GM08714 (cell line): ENCODE measurements around the gene FIBCD1.

Experiments
- H3K4me3 ChIP-seq: fragments of 200-500 bp; sonication (Bioruptor generic); 2 replicates; pipeline ENCODE4 v1.5.1; 2014; ENCODE audit warnings: mild to moderate bottlenecking, low read length, inconsistent platforms
- ZNF274 ChIP-seq: IDR thresholded peaks from 2 replicates; pipeline ENCODE4 v1.6.1; 2012; ENCODE audit warnings: mild to moderate bottlenecking, low read depth, low read length

The FIBCD1 gene

GRCh38 chr9:130899051-130899748 lies 39.8 kb downstream of the FIBCD1 start:
- no peak for TF ChIP-seq ZNF274
- no peak overlapping the region for H3K4me3 ChIP-seq

GRCh38 chr9:130898552-130898852 lies 40.5 kb downstream of the FIBCD1 start:
- TF ChIP-seq ZNF274, result no peak
- no peak overlapping the region for H3K4me3 ChIP-seq

- TF ChIP-seq ZNF274, result no peak
- no peak overlapping the region for H3K4me3 ChIP-seq
These were observed 41.0 kb downstream of the FIBCD1 start for GRCh38 chr9:130897848-130898551.

GRCh38 chr9:130897105-130897751 lies 41.8 kb downstream of the FIBCD1 start:
- no peak for TF ChIP-seq ZNF274
- H3K4me3 ChIP-seq, result no peak overlapping the region

GRCh38 chr9:130896233-130897014 lies 42.6 kb downstream of the FIBCD1 start, which contains the start of gene QRFP:
TSS of gene QRFP (minus strand) at chr9:130896812. CDS start at chr9:130893838, 2,974 bp downstream.
- H3K4me3 ChIP-seq, result no peak within 1 kb of the TSS
- TF ChIP-seq ZNF274, result no peak

- H3K4me3 ChIP-seq, result no peak overlapping the region
- TF ChIP-seq ZNF274, result no peak
These were observed 43.4 kb downstream of the FIBCD1 start for GRCh38 chr9:130895481-130896232.

- no peak overlapping the region for H3K4me3 ChIP-seq
- TF ChIP-seq ZNF274, result no peak
These were observed 44.0 kb downstream of the FIBCD1 start for GRCh38 chr9:130895038-130895437.

GRCh38 chr9:130894546-130894945 lies 44.5 kb downstream of the FIBCD1 start:
- no peak for TF ChIP-seq ZNF274
- H3K4me3 ChIP-seq, result no peak overlapping the region

GRCh38 chr9:130893341-130894101 lies 45.5 kb downstream of the FIBCD1 start:
- no peak for TF ChIP-seq ZNF274

GRCh38 chr9:130892477-130893304 lies 46.4 kb downstream of the FIBCD1 start:
- no peak overlapping the region for H3K4me3 ChIP-seq
- no peak for TF ChIP-seq ZNF274

More at GRCh38 chr9:130893341-130894101, 45.5 kb downstream of the FIBCD1 start:
- H3K4me3 ChIP-seq, result no peak overlapping the region

GRCh38 chr9:130891688-130892476 lies 47.2 kb downstream of the FIBCD1 start:
- H3K4me3 ChIP-seq, result no peak overlapping the region
- no peak for TF ChIP-seq ZNF274
